Activated CD4-positive, alpha-beta T cell treated with anti-CD3 and anti-CD28 coated beads for 1 hour (primary cell): Measurements from ENCODE around the gene PSTPIP1.
A peak's percentile ranks its signal among the peaks of the same experiment; 100 is the strongest.

ENCODE experiments used
- DNase-seq: peaks from one replicate; pipeline ENCODE4 v3.0.0-alpha.2; 2020

The PSTPIP1 gene

DNA sequence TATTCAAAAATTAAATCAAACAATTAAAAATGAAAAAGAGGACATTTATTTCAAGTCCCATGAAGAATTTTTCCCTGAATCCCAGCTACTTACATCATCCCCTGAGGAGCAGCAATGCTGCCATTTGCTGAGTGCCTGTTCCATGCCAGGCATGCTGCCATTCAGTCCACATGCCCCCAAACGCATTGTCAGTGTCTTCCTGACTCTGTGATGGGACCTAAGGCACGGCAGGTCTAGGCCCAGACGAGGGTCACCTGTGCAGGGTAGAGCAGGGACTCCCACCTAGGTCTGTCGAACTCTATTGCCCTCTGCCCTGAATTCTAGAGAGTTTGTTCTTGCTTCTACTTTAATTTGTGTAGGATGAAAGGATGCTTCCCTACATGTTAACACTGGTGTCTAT is 7.0 kb downstream of the PSTPIP1 start:
- DNase-seq: no peak

DNA sequence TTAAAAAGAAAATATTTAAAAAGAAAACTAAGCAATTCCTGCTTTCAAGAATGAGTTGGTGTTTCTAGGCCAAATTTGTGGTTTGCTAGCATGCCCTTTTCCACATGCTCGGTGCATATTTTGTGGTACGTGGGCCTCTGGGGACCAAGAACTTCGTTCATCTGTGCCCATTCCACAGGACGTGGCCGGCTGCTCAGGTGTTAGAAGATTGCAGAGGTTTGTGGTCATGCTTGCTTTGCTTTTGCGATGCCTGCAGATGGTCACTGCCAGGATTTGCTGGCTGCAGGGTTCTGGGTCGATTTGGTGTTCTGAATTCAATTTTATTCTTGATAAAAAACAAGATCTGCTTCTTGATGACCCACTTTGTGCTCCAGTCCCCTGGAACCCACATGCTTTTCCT is 7.5 kb downstream of the PSTPIP1 start:
- no peak for DNase-seq

DNA sequence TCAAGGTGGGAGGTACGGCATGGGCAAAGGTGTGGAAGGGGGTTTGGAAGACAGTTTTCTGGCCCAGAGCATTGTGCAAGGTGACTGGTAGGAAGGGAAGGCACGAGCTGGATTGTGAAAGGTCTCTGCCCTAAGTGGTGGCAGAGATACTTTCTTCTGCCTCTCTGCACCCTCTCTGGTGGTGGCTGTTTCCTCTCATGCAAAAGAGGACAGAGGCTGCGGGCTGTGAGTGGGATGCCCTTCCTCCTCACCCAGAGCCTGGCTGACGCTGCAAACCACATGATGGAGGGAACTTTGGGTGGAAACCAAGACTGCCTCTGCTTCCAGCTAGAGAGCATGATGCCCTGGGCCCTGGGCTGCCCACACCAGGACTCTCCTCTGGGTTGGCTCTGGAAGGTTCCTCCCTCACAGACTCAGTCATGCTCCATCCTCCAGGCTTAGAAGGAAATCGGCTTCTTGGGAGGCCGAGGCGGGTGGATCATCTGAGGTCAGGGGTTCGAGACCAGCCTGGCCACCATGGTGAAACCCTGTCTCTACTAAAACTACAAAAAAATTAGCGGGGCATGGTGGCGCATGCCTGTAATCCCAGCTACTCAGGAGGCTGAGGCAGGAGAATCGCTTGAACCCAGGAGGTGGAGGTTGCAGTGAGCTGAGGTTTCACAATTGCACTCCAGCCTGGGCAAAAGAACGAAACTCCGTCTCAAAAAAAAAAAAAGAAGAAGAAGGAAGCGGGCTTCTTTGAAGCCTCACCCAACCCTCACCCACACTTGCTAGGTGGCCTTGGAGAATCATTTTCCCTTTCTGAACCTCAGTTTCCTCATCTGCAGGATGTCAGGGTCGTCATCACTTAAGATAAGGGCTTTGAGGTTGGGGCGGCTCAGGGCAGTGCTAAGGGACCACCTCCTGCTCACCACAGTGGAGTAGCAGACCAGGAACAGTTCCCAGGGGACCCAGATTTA is 8.3 kb downstream of the PSTPIP1 start:
- DNase-seq: peak; percentile 39

DNA sequence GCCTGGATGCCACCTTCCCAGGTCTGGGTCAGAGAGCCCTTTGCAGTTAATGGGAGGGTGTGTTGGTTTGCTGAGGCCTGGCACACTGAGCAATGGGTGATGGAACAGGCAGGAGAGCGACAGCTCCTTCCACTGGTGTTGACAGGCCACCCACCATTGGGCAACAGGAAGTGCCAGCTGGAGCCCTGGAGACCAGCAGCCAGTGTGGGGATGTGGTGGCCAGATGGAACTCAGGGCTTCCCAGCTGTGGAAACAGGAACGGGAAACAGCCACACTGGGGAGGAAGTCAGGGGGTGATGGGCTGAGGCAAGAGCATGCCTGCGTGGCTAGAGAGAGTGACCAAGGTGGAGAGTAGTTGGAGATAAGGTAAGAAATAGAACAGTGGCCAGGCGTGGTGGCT is 9.3 kb downstream of the PSTPIP1 start:
- DNase-seq: no peak

DNA sequence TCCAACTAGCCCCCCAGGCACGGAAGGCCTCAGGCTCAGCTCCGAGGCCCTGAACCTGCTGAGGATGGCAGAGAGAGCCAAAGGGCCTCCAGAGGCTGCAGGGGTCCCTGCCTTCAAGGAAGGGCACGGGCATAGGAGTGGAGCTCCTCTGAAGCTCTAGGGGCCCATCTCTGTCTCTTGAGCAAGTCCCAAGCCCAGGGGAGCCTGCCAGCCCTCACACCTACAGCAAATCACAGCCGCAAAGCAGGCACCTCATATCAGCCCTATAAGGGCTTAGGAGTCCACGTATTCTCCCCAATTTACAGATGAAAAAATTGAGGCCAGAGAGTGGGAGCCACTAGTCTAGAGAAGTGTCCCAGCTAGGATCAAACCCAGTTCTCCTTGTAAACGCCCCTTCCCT is 14.2 kb downstream of the PSTPIP1 start:
- no peak for DNase-seq

DNA sequence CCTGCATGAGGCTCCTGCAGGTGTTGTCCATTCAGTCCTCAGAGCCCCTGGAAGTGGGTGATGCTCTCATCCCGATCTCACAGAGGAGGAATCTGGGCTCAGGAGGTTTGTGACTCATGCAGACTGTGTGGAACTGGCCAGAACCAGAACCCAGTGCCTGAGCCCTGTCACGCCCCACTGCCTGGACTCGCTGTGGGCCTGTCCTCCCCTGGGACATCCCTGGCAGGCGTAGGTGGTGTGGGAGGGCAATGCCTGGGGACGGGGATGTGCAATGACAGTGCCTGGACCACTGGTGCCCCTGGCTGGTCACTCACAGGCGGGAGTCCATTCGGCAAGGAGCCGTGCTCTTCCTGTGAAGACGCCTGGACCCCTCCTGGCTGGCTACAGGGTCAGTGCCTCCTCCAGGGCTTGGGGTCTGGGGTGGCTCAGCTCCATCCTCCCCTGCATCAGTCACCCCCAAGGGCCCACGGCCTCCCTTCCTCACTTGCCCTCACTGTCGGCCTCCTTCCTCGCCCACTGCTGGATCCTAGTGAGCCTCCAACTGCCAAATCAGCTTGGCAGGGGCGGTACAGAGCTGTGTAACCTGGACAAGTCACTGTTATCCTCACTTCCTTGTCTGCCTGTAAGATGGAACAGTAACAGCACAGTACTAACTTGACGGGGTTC is 14.9 kb downstream of the PSTPIP1 start:
- no peak for DNase-seq

DNA sequence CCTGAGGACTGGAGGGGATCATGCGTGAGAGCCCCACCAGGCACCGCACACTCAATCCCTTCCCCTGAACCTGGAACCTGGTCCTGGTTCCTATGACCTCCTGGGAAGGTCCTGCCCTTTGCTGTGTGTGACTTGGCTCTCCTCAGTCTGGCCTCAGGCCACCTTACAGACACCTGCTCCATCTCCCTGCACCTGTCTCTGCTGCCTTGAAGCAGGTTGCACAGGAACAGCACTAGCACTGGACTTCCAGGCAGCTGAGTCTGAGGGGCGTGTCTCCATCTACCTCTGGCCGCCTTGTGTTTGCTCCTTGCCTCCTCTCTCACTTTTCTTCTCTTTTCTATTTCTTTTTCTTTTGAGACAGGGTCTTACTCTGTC is 15.4 kb downstream of the PSTPIP1 start:
- DNase-seq: no peak

DNA sequence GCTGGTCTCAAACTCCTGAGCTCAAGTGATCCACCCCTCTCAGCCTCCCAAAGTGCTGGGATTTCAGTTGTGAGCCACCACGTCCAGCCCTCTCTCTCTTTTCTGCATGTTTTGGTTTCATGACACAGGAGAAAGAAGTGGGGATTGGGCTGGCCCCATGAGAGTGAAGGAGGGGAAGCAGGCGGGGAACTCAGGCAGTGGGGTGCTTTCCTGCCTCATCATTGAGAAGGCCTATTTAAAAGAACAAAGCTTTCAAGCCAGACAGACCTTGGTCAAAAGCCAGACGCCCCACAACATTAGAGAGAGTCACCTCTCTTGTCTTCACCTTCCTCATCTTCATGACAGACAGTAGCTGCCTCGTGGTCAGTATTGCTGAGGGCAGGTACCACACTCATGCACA is 15.9 kb downstream of the PSTPIP1 start:
- DNase-seq: no peak

DNA sequence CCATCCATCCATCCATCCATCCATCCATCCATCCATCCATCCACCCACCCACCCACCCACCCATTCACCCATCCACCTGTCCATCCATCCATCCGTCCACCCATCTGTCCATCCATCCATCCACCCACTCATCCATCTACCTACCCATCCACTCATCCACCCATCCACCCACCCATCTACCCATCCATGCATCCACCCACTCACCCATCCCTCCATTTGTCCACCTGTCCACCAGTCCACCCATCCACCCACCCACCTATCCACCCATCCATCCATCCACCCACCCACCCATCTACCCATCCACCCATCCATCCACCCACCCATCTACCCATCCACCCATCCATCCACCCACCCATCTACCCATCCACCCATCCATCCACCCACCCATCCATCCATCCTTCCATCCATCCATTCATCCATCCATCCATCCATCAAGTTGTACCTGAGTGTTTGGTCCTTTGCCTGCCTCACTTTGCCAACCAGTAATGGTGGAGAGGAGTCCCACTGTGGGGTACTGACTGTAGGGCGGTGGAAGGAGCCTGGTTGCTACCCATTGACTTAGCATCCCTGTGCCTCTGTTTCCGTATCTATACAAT is 17.3 kb downstream of the PSTPIP1 start:
- no peak for DNase-seq

DNA sequence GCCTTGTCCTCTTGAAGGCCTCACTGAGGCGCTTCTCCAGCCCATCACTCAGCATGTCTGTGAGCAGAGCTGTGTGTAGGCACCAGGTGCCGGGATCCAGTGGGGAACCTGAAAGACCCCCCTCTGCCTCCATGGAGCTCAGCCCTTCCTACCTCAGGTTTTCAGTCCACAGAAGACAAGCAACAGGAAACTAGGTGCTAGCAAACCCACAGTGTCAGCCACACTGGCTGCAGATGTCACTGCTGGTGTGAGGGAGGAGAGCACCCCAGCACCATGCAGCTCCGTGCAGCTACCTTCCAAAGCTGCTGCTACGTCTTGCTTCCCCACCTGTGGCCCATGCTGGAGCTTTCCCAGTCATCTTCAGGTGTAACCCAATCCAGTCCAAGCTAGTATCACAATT is 17.9 kb downstream of the PSTPIP1 start:
- DNase-seq: peak; percentile 30

DNA sequence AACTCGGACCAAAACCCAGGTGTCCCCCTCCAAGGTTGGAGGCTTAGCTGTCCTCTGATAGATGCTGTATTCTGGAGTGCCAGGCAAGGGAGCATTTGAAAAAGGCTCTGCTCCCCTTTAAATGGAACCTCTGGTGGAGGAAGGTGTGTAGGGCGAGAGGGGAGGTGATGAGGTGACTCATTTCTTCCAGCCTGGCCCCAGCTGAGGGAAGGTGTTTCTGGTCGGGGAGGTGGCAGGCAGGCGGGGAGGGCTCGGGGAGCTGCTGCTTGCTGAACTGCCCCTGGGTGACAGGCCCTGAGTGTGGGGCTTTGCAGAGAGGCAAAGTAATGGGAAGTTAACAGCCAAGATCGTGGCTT is 18.8 kb downstream of the PSTPIP1 start:
- peak; percentile 80 for DNase-seq

DNA sequence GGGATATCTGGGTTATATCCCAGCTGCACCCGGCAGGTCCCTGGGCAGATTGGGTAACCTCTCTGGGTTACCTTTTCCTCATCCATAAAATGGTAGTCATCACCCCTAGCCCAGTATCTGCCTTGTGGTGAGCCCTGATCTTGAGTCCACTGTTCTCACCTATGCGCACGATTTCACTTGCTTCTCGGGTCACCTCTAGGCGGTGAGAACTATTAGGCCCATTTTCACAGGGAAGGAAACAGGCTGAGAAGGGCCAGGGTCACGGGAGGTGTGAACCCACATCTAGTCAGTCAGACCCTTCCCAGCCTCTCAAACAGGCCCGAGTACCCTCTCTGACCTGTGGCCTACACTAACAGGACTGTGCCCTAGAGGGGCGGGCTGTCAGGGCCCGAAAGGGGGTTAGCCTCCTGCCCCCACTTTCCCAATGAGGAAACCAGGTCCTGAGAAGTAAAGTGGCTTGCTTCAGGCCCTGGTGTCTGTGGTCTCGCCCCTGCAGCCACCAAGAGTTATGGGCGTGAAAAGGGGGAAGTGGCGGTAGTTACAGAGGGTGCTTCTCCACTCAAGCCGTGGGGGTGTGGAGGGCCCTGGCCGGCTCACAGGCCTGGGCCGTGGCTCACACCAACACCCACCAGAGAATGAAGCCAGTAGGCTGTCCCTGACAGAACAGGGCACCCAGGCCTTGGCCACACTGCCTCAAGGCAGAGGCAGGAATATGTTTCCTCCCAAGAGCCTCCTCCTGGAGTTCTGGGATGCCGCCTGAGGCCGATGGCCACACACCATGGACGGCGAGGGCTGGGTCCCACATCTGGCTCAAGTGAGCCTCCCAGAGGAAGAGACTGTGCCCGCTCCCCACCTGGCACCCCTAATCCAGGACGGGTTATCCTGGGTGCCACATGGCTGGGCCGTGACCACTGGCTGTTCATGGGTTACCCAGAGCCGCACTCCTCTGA is 19.5 kb downstream of the PSTPIP1 start:
- DNase-seq: no peak

DNA sequence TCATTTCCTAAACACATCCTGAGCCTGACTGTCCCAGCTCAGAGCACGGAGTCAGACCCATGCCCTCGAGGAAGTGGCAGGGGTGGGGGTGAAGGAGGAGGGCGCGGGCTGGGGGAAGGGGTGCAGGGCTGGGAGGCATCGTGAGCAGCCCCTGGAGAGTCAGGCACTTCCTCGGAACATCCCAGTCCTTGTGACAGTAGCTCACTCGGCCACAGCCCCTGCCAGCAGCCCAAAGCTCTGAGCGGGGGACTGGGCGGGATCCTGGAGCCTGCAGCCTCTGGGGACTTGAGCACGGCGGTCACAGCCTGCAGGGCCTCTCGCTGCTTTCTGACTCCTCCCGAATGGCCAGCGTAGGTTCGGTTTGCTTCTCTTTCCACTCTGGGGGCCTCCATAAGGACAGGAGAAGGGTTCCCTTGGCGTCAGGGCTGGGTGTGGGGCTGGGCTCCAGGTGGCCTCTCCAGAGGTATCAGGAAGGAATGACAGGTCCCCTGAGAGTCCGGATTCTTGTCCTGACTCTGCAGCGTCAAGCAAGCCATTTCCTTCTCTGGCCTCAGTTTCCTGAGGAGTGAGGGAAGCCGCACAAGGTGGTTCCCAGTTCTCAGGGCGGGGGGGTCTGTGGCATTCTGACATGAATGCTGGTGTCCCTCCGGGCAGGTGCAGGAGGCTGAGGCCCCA is 20.9 kb downstream of the PSTPIP1 start:
- DNase-seq: no peak

DNA sequence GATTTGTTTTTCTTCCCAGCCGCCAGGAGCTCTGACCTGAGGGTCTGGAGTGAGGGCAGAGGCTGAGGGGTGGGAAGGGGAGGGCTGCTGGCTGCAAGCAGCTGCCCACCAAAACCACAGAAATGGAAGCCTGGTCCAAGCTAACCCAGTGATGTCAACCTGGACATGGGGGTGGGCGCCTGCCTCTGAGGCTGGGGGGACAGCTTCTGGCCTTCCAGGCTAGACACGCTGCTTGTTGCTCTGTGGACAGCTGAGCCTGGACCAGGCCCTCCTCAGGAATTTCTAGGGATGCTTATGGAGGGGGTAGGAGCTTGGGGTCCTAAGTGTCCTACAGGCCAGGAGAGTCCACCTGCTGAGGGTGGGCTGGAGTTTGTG is 21.4 kb downstream of the PSTPIP1 start:
- no peak for DNase-seq

DNA sequence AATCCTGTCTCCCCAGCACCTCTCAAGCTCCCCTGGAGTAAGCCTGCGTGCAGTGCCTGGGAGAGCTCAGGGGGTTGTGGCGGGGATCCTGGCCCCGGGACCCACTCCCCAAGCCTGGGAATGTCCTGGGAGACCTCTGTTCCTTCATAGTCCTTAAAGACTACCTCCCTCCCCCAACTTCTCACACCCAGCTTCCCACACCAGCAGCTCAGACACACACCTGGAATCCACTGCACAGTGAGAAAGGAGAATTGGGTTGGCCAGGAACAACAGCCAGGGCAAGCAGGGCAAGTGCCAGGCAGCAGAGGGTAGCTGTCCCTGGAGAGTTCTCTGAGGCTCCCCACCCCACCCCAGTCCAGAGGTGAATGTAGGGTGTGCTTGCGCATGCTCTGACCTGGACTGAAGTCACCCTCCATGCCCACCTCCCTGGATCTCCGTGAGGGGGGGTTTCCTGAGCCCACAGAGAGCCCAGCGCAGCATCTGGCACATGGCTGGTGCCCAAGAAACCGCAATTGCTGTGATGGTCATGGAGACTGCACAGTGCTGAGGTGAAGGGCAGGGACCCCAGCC is 22.2 kb downstream of the PSTPIP1 start:
- DNase-seq: no peak

DNA sequence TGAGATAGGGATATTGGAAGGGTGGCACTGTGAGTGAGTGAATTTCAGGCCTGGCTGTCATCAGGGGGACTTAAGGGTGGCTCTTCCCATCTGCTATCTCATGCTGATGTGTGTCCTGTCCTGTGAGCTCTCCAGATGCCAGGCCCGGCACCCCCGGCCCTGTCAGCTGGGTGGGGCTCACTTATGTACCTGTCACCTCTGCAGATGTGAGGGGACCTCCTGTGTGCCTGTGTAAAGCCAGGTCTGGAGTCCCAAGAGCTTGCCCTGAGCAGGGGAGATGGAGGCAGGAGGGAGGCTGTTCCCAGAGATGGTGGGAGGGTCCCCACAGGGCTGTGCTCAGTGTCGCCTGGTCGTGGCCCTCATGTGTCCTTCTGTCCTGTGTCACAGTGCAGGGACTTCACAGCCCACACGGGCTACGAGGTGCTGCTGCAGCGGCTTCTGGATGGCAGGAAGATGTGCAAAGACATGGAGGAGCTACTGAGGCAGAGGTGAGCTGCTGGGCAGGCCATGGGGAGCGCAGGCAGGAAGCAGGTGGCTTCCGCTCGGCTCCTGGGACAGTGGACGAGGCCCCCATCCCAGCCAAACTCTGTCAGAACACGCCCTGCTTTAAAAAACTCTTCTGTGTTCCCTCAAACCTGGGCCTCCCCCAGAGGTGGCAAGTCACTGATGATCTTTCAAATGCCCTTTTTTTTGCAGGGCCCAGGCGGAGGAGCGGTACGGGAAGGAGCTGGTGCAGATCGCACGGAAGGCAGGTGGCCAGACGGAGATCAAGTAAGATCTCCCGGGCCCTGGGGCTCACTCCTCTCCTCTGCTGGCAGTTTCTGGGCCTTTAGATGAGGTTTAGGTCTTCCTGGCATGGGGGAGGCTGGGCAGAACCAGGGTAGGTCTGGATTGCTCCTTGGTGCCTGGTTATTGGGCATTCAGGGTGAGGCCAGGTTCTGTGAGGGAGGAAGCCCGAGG is 23.1 kb downstream of the PSTPIP1 start:
- DNase-seq: no peak

DNA sequence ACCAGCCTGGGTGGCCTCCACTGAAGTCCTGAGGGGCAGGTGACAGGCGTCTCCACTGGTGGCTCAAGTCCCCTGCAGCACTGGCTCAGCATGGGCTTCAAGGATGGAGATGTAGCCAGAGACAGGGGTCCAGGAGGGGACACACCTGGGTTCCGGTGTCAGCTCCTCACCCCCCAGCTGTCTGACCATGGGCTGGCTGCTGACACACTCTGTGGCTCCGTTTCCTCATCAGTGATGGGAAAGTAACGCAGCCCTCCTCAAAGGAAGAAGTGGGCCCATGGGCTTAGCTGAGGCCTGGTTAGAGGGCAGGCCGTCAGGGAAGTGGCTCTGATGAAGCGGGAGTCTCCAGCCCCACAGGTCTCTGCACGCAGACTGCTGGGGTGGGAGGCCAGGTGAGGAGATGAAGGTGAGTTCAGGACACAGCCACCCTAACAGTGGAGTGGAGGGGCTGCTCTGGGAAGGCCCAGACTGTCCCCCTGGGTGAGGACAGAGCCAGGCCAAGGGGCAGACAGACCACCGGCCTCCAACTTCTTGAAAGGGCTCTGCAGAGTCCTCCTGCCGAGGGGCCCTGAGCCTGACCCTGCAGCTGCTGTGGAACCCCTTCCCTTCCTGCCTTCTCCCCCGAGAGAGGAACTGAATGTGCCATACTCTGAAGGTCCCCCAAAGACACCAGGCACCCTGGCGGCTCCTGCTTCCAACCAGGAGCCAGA is 24.0 kb downstream of the PSTPIP1 start:
- DNase-seq: no peak

DNA sequence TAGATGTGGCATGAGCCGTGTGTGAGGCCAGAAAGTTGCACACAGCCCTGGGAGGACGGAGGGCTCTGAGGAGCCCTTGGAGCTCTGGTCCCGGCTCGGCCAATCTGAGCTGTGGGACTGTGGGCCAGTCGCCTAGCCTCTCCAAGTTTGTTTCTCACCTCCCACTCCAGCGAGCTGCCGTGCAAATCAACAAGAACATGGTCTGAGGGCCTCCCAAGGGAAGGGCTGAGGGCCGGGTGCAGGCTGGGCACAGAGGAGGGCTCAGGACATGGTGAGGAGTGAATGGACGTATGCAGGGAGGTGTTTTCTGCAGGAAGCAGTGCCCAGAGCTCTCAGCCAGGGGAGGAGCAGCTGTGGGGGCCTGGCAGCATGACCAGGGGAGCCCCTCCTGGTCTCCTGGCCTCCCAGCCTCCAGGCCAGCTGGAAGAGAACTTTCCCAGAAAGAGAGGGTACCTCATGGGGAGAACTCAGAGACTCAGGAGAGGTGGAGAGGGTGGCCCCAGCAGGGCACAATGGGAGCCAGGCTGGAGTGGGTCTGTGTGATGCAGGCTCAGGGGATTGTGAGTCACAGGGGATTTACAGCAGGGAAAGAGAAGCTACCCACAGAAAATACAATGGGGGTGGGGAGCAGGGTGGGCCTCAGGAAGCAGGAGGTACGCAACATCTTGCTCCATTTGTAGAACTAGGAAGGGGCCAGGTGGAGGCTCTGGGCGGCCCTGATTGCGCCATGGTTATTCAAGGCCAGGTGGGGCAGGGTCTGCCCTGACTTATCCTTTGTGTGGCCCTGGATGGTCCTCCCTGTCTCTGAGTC is 24.8 kb downstream of the PSTPIP1 start:
- no peak for DNase-seq
